Bronchial epithelial cell (primary cell): Measurements from ENCODE around the gene RUNX1. TPM values are rescaled to one million over a fixed set of nuclear protein-coding genes. Genes with fewer than 3 reads are reported as not detected.

Experiments used
- DNase-seq: peaks from one replicate; pipeline ENCODE4 v3.0.0-alpha.2; 2010; ENCODE audit warnings: low read depth
- FAIRE-seq: peaks from 2 replicates; lab custom pipeline; 2011; peaks lifted over from hg19 to GRCh38; lab: Jason Lieb, UNC
- H3K27me3 ChIP-seq: 2 replicates; pipeline ENCODE4 v1.5.1; 2011; ENCODE audit warnings: low read length; ENCODE audit not compliant: control insufficient read depth, insufficient read depth
- H3K36me3 ChIP-seq: 2 replicates; pipeline ENCODE4 v1.5.1; 2011; ENCODE audit warnings: low read length; ENCODE audit not compliant: control insufficient read depth, insufficient read depth
- H3K4me3 ChIP-seq: 2 replicates; pipeline ENCODE4 v1.5.1; 2011; ENCODE audit warnings: mild to moderate bottlenecking, low read depth, low read length, control low read depth
- CTCF ChIP-seq: IDR thresholded peaks from 2 replicates; pipeline ENCODE4 v1.5.1; 2011; ENCODE audit warnings: mild to moderate bottlenecking, moderate library complexity, low read length, control low read depth, inconsistent platforms; ENCODE audit not compliant: insufficient read depth, severe bottlenecking
- total RNA-seq: library from RNA; depleted of rRNA; stranded (reverse); fragments of >200 nt; gene quantifications from 2 replicates; pipeline ENCODE4 v1.2.1, GENCODE V29; 2014

RUNX1 gene
- total RNA-seq, 1 donor from 2014 or later = 11.8 TPM

GRCh38 chr21:34904526-34905217 lies 144.4 kb downstream of the RUNX1 start:
- no peak for DNase-seq
- H3K4me3 ChIP-seq = no peak overlapping the region
- H3K27me3 ChIP-seq = no peaks in the 10 kb centered on the region
- no peak for FAIRE-seq
- no peak for TF ChIP-seq CTCF
- no peaks in the 10 kb centered on the region for H3K36me3 ChIP-seq

- FAIRE-seq = no peak
- DNase-seq = no peak
- Histone ChIP-seq H3K36me3 (no peaks in the 10 kb centered on the region), H3K27me3 (no peaks in the 10 kb centered on the region), H3K4me3 (no peak overlapping the region)
- TF ChIP-seq CTCF = no peak
Measured at GRCh38 chr21:34900376-34900775, 148.7 kb downstream of the RUNX1 start.

DNA sequence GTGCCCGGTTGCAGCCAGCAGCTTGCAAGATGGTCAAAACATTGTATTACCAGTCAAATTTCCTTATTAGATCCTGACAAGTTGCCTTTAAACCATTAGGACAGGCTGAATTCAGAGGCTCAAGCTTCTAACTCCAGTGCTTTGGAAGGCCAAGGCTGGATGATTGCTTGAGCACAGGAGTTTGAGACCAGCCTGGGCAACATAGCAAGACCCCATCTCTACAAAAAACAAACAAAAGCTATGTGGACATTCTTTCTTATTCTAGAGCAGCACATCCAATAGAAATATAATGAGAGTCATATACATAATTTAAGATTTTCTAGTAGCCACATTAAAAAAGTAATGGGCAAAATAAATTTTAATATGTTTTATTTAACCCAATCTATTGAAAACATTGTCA lies 149.3 kb downstream of the RUNX1 start:
- FAIRE-seq (no peak), DNase-seq (no peak)
- H3K4me3 ChIP-seq = no peak overlapping the region
- no peaks in the 10 kb centered on the region for H3K27me3 ChIP-seq
- TF ChIP-seq CTCF = no peak
- no peaks in the 10 kb centered on the region for H3K36me3 ChIP-seq

DNA sequence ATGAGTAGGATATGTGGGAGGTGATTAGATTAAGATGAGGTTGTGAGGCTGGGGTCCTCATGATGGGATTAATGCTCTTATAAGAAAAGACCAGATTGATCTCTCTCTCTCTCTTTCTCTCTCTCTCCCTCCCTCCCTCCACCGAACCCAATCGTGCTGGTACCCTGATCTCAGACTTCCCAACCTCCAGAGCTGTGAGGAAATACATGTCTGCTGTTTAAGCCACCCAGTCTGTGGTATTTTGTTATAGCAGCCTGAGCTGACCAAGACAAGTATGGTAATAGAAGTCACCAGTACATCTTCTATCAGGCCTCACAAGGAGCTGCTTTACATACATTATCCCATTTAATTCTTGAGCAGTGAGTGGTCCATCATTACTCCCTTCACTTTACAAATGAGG lies 149.8 kb downstream of the RUNX1 start:
- no peak for DNase-seq
- H3K27me3 ChIP-seq = no peaks in the 10 kb centered on the region
- H3K4me3 ChIP-seq = no peak overlapping the region
- FAIRE-seq = no peak
- no peak for TF ChIP-seq CTCF
- no peaks in the 10 kb centered on the region for H3K36me3 ChIP-seq

GRCh38 chr21:34897828-34898227 lies 151.3 kb downstream of the RUNX1 start:
- FAIRE-seq (no peak), DNase-seq (no peak)
- Histone ChIP-seq H3K27me3 (no peaks in the 10 kb centered on the region), H3K36me3 (no peaks in the 10 kb centered on the region), H3K4me3 (no peak overlapping the region)
- no peak for TF ChIP-seq CTCF

- Histone ChIP-seq H3K36me3 (no peaks in the 10 kb centered on the region), H3K27me3 (no peaks in the 10 kb centered on the region), H3K4me3 (no peak overlapping the region)
- no peak for TF ChIP-seq CTCF
- FAIRE-seq (no peak), DNase-seq (no peak)
Measured at GRCh38 chr21:34894401-34894800, 154.7 kb downstream of the RUNX1 start.
